Nephron progenitor cell (in vitro differentiated cells): Measurements from ENCODE around the gene TMEM72.

ENCODE experiments used
- DNase-seq: peaks from one replicate; pipeline ENCODE4 v3.0.0; 2021
- H3K27ac Mint-ChIP-seq: 2 replicates; pipeline ENCODE4 v1.8.0; 2021; ENCODE audit warnings: mild to moderate bottlenecking, moderate library complexity, mixed read lengths
- H3K27me3 Mint-ChIP-seq: 2 replicates; pipeline ENCODE4 v1.8.0; 2021; ENCODE audit warnings: mild to moderate bottlenecking, low read depth, mixed read lengths; ENCODE audit not compliant: poor library complexity
- H3K36me3 Mint-ChIP-seq: 2 replicates; pipeline ENCODE4 v1.8.0; 2021; ENCODE audit warnings: low read depth, mixed read lengths
- H3K4me1 Mint-ChIP-seq: 2 replicates; pipeline ENCODE4 v1.8.0; 2021; ENCODE audit warnings: mixed read lengths
- H3K4me3 Mint-ChIP-seq: 2 replicates; pipeline ENCODE4 v1.8.0; 2021; ENCODE audit warnings: mild to moderate bottlenecking, moderate library complexity, mixed read lengths
- H3K9me3 Mint-ChIP-seq: 2 replicates; pipeline ENCODE4 v1.8.0; 2021; ENCODE audit warnings: mild to moderate bottlenecking, moderate library complexity, mixed read lengths
- CTCF ChIP-seq: fragments of 200-600 bp; sonication (generic); IDR thresholded peaks from 2 replicates; pipeline ENCODE4 v1.5.0; 2021; ENCODE audit warnings: antibody characterized with exemption

TMEM72 gene

GRCh38 chr10:44897049-44897448, 14.1 kb upstream of the TMEM72 start:
- Mint-ChIP-seq H3K4me3 (no peak overlapping the region), H3K27me3 (peaks cover 10% of the 10 kb centered on the region), H3K4me1 (peaks cover 11% of the 10 kb centered on the region), H3K9me3 (peaks cover 18% of the 10 kb centered on the region), H3K27ac (no peak overlapping the region), H3K36me3 (peaks cover 15% of the 10 kb centered on the region)
- no peak for DNase-seq
- no peak for TF ChIP-seq CTCF

GRCh38 chr10:44898665-44899064, 12.5 kb upstream of the TMEM72 start:
- Mint-ChIP-seq H3K36me3 (peaks cover 15% of the 10 kb centered on the region), H3K9me3 (peaks cover 18% of the 10 kb centered on the region), H3K27me3 (peaks cover 10% of the 10 kb centered on the region), H3K4me3 (no peak overlapping the region), H3K27ac (peak overlapping the region; percentile 79), H3K4me1 (peaks cover 11% of the 10 kb centered on the region)
- no peak for DNase-seq
- TF ChIP-seq CTCF = no peak

- peak overlapping the region; percentile 97 for H3K27ac Mint-ChIP-seq
- peaks cover 10% of the 10 kb centered on the region for H3K27me3 Mint-ChIP-seq
- H3K4me1 Mint-ChIP-seq = peaks cover 11% of the 10 kb centered on the region
- no peak for TF ChIP-seq CTCF
- peak overlapping the region; percentile 56 for H3K4me3 Mint-ChIP-seq
- peaks cover 15% of the 10 kb centered on the region for H3K36me3 Mint-ChIP-seq
- no peak for DNase-seq
- peaks cover 18% of the 10 kb centered on the region for H3K9me3 Mint-ChIP-seq
These were observed 11.6 kb upstream of the TMEM72 start for GRCh38 chr10:44899450-44900080.

GRCh38 chr10:44902941-44903545, 8.1 kb upstream of the TMEM72 start:
- peak overlapping the region; percentile 99 for H3K27ac Mint-ChIP-seq
- no peaks in the 10 kb centered on the region for H3K4me1 Mint-ChIP-seq
- H3K27me3 Mint-ChIP-seq = no peaks in the 10 kb centered on the region
- peak; percentile 84 for DNase-seq
- H3K9me3 Mint-ChIP-seq = peaks cover 11% of the 10 kb centered on the region
- H3K4me3 Mint-ChIP-seq = peak overlapping the region; percentile 33
- no peak for TF ChIP-seq CTCF
- H3K36me3 Mint-ChIP-seq = peaks cover 11% of the 10 kb centered on the region

GRCh38 chr10:44906486-44906885, 4.7 kb upstream of the TMEM72 start:
- Mint-ChIP-seq H3K27me3 (no peaks in the 10 kb centered on the region), H3K9me3 (peaks cover 5% of the 10 kb centered on the region), H3K4me1 (no peaks in the 10 kb centered on the region), H3K4me3 (no peak overlapping the region), H3K27ac (no peak overlapping the region), H3K36me3 (peaks cover 2% of the 10 kb centered on the region)
- no peak for DNase-seq
- TF ChIP-seq CTCF = no peak

GRCh38 chr10:44907556-44907955, 3.6 kb upstream of the TMEM72 start:
- no peak for DNase-seq
- Mint-ChIP-seq H3K4me3 (no peak overlapping the region), H3K4me1 (no peaks in the 10 kb centered on the region), H3K27me3 (no peaks in the 10 kb centered on the region), H3K27ac (peak overlapping the region; percentile 81), H3K36me3 (no peaks in the 10 kb centered on the region), H3K9me3 (no peaks in the 10 kb centered on the region)
- TF ChIP-seq CTCF = no peak
